Upper lobe of right lung (tissue), 1 donor: Measurements from ENCODE around the gene ZNF726. TPM values are rescaled to one million over a fixed set of nuclear protein-coding genes. Genes with fewer than 3 reads are reported as not detected.
A peak's percentile ranks its signal among the peaks of the same experiment; 100 is the strongest.

Experiments used
- ATAC-seq: fragments of 200-7000 bp; cut with Tn5 transposase; one replicate; pipeline ENCODE4 v1.9.1; 2020; ENCODE audit warnings: mild to moderate bottlenecking, moderate library complexity
- DNase-seq: peaks from one replicate; pipeline ENCODE4 v3.0.0-alpha.2; 2020
- H3K27ac ChIP-seq: fragments of 200-600 bp; one replicate; pipeline ENCODE4 v1.8.0; 2022
- H3K27me3 ChIP-seq: fragments of 200-600 bp; one replicate; pipeline ENCODE4 v1.8.0; 2022; ENCODE audit warnings: mild to moderate bottlenecking
- H3K36me3 ChIP-seq: fragments of 200-600 bp; one replicate; pipeline ENCODE4 v1.8.0; 2022
- H3K4me1 ChIP-seq: fragments of 200-600 bp; one replicate; pipeline ENCODE4 v1.8.0; 2022
- H3K4me3 ChIP-seq: fragments of 200-600 bp; one replicate; pipeline ENCODE4 v1.8.0; 2022; ENCODE audit warnings: mild to moderate bottlenecking
- H3K9me3 ChIP-seq: fragments of 200-600 bp; one replicate; pipeline ENCODE4 v1.8.0; 2022
- intact Hi-C: fragments of 100-400 bp; cut with DNase I; formaldehyde crosslinking; loops from one replicate; pipeline ENCODE4 v1.11.0; 2022
- total RNA-seq: library from RNA; stranded (reverse); fragmentation: NEBNext Ultra II Directional; extraction: Animal tissue kit (Norgen Biotek cat#: 25700); gene quantifications from one replicate; pipeline ENCODE4 v1.2.1, GENCODE V29; 2021
- TF ChIP-seq, protein P1 (sequence below): fragments of 200-600 bp; IDR thresholded peaks from one replicate; pipeline ENCODE4 v1.8.0; 2022; ENCODE audit warnings: antibody characterized with exemption
- donor health status: DM: no; HTN: yes; CAD: no; lungs with severe emphysema.

ZNF726 gene
- total RNA-seq, 1 donor from 2014 or later, result 2.0 TPM

GRCh38 chr19:23904406-23904805 lies 10.3 kb upstream of the ZNF726 start:
- DNase-seq, result no peak
- intact Hi-C loops, result no loop called here
- no peak for ATAC-seq
- no peak overlapping the region for H3K27ac ChIP-seq
- H3K4me1 ChIP-seq, result no peaks in the 10 kb centered on the region
- TF ChIP-seq, protein P1, sequence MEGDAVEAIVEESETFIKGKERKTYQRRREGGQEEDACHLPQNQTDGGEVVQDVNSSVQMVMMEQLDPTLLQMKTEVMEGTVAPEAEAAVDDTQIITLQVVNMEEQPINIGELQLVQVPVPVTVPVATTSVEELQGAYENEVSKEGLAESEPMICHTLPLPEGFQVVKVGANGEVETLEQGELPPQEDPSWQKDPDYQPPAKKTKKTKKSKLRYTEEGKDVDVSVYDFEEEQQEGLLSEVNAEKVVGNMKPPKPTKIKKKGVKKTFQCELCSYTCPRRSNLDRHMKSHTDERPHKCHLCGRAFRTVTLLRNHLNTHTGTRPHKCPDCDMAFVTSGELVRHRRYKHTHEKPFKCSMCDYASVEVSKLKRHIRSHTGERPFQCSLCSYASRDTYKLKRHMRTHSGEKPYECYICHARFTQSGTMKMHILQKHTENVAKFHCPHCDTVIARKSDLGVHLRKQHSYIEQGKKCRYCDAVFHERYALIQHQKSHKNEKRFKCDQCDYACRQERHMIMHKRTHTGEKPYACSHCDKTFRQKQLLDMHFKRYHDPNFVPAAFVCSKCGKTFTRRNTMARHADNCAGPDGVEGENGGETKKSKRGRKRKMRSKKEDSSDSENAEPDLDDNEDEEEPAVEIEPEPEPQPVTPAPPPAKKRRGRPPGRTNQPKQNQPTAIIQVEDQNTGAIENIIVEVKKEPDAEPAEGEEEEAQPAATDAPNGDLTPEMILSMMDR, result no peak
- peaks cover 5% of the 10 kb centered on the region for H3K9me3 ChIP-seq
- H3K4me3 ChIP-seq, result no peak overlapping the region
- H3K36me3 ChIP-seq, result no peaks in the 10 kb centered on the region
- no peaks in the 10 kb centered on the region for H3K27me3 ChIP-seq

DNA sequence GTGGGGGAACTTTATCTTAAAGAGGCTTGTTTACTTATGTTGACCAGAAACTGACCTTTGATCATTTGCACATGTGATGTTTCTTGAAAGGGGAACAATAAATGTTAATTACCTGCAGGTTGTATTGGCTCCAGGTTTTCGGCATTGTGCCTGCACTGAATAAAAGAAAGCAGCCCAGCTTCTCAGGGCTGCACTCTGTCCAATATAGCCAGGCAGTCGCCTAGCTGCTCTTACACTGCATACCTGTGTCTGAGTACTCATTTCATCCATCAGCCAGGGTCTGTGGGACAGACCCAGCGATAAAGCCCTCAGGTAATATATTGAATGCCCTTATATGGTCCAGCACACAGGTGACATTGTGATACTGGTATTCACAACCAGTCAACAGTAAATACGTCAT lies 8.9 kb upstream of the ZNF726 start:
- no peak overlapping the region for H3K4me3 ChIP-seq
- TF ChIP-seq, protein P1, result no peak
- DNase-seq (no peak), ATAC-seq (no peak)
- H3K4me1 ChIP-seq, result no peaks in the 10 kb centered on the region
- intact Hi-C loops, result no loop called here
- H3K36me3 ChIP-seq, result no peaks in the 10 kb centered on the region
- peaks cover 5% of the 10 kb centered on the region for H3K9me3 ChIP-seq
- H3K27me3 ChIP-seq, result no peaks in the 10 kb centered on the region
- H3K27ac ChIP-seq, result no peak overlapping the region

DNA sequence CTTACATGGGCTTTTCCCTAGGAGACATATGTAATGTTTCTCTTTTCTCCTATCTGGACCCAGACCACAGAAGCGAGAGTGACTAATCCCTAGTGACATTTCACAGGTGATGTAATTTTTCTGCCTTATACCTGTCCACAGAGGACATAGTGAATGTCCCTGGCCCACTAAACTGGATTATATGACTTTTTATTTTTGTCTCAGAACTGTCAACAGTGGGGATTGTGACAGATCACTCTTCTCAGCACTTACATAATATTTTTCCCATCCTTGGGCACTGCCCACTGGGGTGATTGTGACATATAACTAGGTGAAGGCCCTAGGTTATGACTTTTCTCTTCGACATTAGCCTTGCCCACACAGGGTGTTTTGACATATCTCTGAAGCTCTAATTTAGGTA lies 7.9 kb upstream of the ZNF726 start:
- TF ChIP-seq, protein P1, result no peak
- intact Hi-C loops, result no loop called here
- Histone ChIP-seq H3K9me3 (peaks cover 5% of the 10 kb centered on the region), H3K27ac (no peak overlapping the region), H3K4me1 (no peaks in the 10 kb centered on the region), H3K36me3 (no peaks in the 10 kb centered on the region), H3K27me3 (no peaks in the 10 kb centered on the region), H3K4me3 (no peak overlapping the region)
- DNase-seq (no peak), ATAC-seq (no peak)

DNA sequence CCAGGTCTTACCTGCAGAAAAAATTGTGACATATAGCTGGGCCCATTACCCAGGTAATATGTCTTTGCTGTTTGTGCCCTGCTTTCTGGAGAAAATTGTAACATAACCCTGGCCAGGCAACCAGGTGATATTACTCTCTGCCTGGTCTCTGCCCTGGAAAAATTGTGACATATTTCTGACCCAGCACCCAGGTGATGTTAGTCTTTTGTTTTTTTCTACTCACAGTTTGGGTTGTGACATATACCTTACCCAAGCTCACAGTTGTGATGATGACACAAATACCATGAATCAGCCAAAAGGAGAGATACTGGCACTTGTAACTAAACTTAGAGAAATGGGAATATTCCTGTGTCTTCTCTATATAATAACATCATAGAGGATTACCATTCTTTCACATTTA lies 6.5 kb upstream of the ZNF726 start:
- ATAC-seq (no peak), DNase-seq (no peak)
- Histone ChIP-seq H3K9me3 (peaks cover 5% of the 10 kb centered on the region), H3K36me3 (no peaks in the 10 kb centered on the region), H3K27ac (no peak overlapping the region), H3K27me3 (no peaks in the 10 kb centered on the region), H3K4me1 (no peaks in the 10 kb centered on the region), H3K4me3 (no peak overlapping the region)
- TF ChIP-seq, protein P1, result no peak
- intact Hi-C loops, result no loop called here

DNA sequence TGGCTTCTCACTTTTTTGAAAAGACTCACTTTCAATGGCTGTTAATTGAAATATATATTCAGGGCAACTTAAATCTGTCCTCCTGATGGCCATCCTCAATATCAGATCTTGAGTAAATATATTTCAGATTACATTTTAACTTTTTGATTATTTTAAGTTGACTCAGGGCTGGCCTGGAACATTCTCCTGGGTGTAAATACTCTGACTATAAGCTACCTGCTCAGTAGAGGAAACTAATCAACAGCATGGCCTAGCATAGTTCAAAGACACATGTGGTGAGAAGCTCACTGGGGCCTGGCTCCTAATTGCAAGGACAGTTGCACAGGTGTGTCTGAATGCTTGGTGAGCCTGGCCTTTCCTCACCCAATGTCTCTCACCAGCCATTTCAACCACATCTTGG lies 5.5 kb upstream of the ZNF726 start:
- H3K9me3 ChIP-seq, result peaks cover 5% of the 10 kb centered on the region
- H3K27ac ChIP-seq, result no peak overlapping the region
- no peak for ATAC-seq
- no peak overlapping the region for H3K4me3 ChIP-seq
- TF ChIP-seq, protein P1, result no peak
- H3K36me3 ChIP-seq, result no peaks in the 10 kb centered on the region
- intact Hi-C loops, result no loop called here
- H3K27me3 ChIP-seq, result no peaks in the 10 kb centered on the region
- H3K4me1 ChIP-seq, result no peaks in the 10 kb centered on the region
- no peak for DNase-seq

DNA sequence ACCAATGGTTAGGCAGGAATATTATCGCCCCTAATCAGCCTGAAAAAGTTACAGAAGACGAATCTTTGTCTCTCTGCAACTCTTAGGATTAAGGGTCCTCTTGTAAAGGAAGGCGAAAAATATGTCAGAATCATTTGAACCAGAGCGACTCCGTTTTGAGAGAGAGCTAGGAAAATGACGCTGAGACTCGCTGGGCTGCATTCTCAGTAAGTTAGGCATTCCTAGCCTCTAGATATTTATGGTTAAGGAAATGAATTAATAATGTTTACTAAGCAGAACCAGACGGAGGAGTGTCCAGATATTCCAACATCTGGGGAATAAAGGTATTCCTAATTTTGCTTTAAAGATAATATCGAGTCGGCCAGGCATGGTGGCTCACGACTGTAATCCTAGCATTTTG lies 755 bp upstream of the ZNF726 start:
- Histone ChIP-seq H3K36me3 (no peaks in the 10 kb centered on the region), H3K9me3 (no peaks in the 10 kb centered on the region), H3K4me3 (peak overlapping the region; percentile 69), H3K4me1 (peaks cover 5% of the 10 kb centered on the region), H3K27ac (no peak overlapping the region), H3K27me3 (no peaks in the 10 kb centered on the region)
- intact Hi-C loops, result no loop called here
- no peak for DNase-seq
- TF ChIP-seq, protein P1, result no peak
- ATAC-seq, result no peak
